NCI-H1048 (cell line): ENCODE results near the gene CTBP2.
"Not testable (repeated sequence)": the region's sequence is repeated elsewhere in the genome, so short reads cannot be mapped to it uniquely, and the experiment has no call there.

Experiments used
- DNase-seq: peaks from one replicate; lab custom pipeline; 2025; lab: John Stamatoyannopoulos, UW

Gene CTBP2

GRCh38 chr10:125186431-125187170, 26.2 kb upstream of the CTBP2 start:
- no peak for DNase-seq

- DNase-seq: not testable (repeated sequence)
These were observed 18.7 kb upstream of the CTBP2 start for GRCh38 chr10:125179107-125179506.

- DNase-seq: no peak
These were observed 17.6 kb upstream of the CTBP2 start for GRCh38 chr10:125177641-125178640.

GRCh38 chr10:125175807-125176206, 15.4 kb upstream of the CTBP2 start:
- no peak for DNase-seq

GRCh38 chr10:125174360-125174759, 14.0 kb upstream of the CTBP2 start:
- no peak for DNase-seq

- DNase-seq: no peak
These were observed 12.3 kb upstream of the CTBP2 start for GRCh38 chr10:125172694-125173093.

- no peak for DNase-seq
These were observed 11.3 kb upstream of the CTBP2 start for GRCh38 chr10:125171402-125172306.

GRCh38 chr10:125169915-125170314, 9.6 kb upstream of the CTBP2 start:
- DNase-seq: no peak

- no peak for DNase-seq
These were observed 8.9 kb upstream of the CTBP2 start for GRCh38 chr10:125169279-125169678.

- DNase-seq: no peak
These were observed 6.3 kb upstream of the CTBP2 start for GRCh38 chr10:125166658-125167057.

- no peak for DNase-seq
These were observed 5.5 kb upstream of the CTBP2 start for GRCh38 chr10:125165584-125166573.

- DNase-seq: no peak
These were observed 4.1 kb upstream of the CTBP2 start for GRCh38 chr10:125164421-125164820.

- no peak for DNase-seq
These were observed 3.4 kb upstream of the CTBP2 start for GRCh38 chr10:125163803-125164202.

GRCh38 chr10:125163312-125163711, 2.9 kb upstream of the CTBP2 start:
- not testable (repeated sequence) for DNase-seq

- no peak for DNase-seq
These were observed 2.0 kb upstream of the CTBP2 start for GRCh38 chr10:125162120-125162931.

- no peak for DNase-seq
These were observed 1.4 kb upstream of the CTBP2 start for GRCh38 chr10:125161707-125162119.

- DNase-seq: peak; percentile 69
These were observed 718 bp upstream of the CTBP2 start for GRCh38 chr10:125160856-125161706.

- DNase-seq: no peak
These were observed 854 bp downstream of the CTBP2 start for GRCh38 chr10:125159486-125159931.
